ENCODE measurements around the gene PFKFB3.

- TF ChIP-seq CTCF (IDR thresholded peaks at IDR 0.05; ENCODE audit: low read depth, low read length, poor library complexity, severe bottlenecking) (no peak), EZH2phosphoT487 (IDR thresholded peaks at IDR 0.05; ENCODE audit: borderline replicate concordance, low read length) (no peak)
Measured at GRCh38 chr10:6225263-6225814, 22.6 kb downstream of the PFKFB3 start.
